Measurements from ENCODE around the gene CNOT6.
A peak's percentile ranks its signal among the peaks of the same experiment; 100 is the strongest.

Gene CNOT6

DNA sequence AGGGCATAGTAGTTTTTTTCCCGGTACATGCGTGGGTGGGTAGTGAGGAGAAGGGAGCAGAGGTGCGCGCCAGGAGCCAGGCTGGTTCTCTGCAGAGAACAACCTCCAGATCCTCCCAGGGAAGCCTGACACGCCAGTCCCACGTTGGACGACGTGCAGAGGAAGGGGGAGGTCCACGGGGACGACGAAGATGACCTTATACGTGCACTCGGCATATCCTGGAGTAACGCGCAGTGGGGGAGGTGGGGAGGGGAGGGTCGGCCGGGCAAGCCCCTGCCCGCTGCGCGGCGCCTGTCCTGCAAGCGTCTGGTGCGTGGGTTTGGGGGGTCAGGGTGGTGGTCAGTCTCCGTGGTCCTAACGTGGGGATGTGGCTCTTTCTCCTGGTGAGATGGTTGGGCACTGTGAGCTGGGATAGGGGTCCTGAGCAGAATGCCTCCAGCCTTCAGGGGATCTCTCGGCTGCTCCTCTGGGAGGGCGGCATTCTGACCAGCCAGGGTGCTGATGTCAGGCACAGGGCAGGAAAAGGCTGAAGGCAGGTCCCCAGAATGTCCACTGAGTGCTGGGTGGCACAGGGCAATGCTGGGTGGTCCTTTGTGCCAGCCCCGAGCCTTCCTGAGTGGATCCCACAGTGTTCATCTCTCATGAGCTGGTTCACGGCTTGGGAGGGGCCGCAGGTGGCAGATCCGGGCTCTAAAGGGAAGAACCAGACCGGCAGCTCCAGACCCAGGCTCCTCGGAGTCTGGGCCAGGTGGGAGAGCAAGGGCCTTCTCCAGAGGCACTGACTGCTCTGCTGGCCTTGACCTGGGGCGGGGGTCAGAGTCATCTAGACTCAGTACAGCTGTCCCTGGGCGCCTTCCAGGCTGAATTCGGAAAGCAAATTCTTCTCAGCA lies 107.7 kb downstream of the CNOT6 start:
- DNase-seq (ENCODE audit: low read depth) = no peak

- no peak for DNase-seq (ENCODE audit: low read depth)
Observed at GRCh38 chr5:180602481-180603075, 108.4 kb downstream of the CNOT6 start.

GRCh38 chr5:180603076-180603594 lies 109.0 kb downstream of the CNOT6 start:
- DNase-seq (ENCODE audit: low read depth) = no peak

- DNase-seq (ENCODE audit: low read depth) = no peak
Observed at GRCh38 chr5:180604271-180604670, 110.1 kb downstream of the CNOT6 start.

DNA sequence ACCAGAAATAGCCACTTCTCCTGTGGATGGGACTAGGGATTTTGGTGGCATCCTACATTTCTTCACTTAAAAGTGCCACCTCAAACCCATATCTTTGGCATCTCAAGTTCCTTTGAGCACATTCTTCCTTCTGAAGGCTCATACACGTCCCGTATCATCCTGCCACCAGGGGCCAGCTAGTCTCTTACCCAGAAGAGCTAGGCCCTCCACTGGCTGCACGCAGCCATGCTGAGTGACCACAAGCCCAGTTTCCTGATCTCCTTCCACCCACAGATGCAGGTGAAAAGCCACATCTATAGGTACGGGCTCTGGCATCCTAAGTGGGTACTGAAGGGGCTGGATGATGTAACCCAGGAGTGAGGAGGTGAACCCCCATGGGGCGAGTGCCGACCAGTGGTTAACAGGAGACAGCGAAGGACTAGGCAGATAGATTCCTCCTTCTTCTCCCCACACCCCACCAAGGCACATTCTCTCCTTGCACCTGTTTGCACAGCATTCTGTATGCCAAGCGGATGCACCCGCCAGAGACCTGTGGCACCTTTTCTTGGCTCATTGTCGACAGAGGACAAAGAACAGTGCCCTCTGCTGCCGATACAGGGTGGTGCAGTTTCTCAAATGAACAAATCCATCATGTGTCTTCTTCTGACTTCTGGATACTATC lies 111.5 kb downstream of the CNOT6 start:
- DNase-seq (ENCODE audit: low read depth) = peak; percentile 42

- no peak for DNase-seq (ENCODE audit: low read depth)
Observed at GRCh38 chr5:180606215-180606785, 112.1 kb downstream of the CNOT6 start.

GRCh38 chr5:180607861-180608571 lies 113.8 kb downstream of the CNOT6 start:
- no peak for DNase-seq (ENCODE audit: low read depth)

- DNase-seq (ENCODE audit: low read depth) = no peak
Observed at GRCh38 chr5:180608572-180609310, 114.6 kb downstream of the CNOT6 start.

DNA sequence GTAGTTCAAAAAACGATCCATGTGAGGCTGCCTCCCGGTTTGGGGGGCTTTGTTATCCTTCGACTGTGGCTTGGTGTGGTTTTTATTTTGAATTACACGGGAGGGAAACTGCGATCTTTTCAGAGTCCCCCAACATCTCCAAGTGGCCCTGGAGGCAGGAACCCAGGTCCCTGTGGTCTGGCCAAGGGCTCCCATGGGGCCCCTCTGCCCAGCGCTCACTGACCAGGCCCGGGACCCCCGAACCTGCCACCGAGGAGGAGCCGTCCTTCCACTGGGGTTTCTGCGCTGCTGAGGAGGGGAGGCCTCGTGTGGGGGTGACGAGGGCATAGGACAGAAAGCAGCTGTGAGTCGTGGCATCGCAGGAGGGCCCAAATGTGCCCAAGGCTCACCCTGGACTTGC lies 115.2 kb downstream of the CNOT6 start:
- DNase-seq (ENCODE audit: low read depth) = no peak

DNA sequence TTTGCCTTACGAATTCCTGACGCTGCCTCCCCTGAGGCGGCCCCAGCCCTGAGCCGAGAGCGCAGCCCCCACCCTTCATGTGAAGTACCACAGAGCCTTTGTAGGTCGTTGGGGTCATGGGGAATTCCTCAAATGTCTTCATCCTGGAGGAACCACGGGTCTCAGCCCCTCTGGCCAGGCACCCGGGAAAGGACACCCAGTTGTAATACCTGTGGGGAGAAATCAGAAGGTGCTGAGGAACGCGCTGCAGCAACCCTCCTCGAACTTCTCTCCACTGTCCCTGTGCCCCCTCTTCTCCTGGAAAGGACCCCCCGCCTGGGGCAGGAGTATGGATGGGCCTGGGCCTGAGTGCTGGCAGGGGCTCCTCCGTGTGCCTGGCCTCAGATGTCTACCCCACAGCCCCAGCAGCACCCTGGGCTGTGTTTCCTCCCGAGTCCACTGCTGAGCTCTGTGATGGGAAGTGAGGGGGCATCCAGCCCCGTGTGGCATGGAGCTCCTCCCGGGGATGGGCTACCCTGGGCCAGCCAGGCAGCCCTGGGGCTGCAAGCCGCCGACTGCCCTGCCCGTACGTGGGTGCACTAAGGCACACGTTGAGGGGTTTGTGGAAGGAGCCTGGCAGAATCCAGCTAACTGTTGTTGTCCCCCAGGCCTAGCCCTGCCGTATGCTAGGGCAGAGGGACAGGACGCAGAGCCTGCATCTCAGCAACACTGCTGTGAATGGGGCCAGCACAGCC lies 115.8 kb downstream of the CNOT6 start:
- DNase-seq (ENCODE audit: low read depth) = no peak

DNA sequence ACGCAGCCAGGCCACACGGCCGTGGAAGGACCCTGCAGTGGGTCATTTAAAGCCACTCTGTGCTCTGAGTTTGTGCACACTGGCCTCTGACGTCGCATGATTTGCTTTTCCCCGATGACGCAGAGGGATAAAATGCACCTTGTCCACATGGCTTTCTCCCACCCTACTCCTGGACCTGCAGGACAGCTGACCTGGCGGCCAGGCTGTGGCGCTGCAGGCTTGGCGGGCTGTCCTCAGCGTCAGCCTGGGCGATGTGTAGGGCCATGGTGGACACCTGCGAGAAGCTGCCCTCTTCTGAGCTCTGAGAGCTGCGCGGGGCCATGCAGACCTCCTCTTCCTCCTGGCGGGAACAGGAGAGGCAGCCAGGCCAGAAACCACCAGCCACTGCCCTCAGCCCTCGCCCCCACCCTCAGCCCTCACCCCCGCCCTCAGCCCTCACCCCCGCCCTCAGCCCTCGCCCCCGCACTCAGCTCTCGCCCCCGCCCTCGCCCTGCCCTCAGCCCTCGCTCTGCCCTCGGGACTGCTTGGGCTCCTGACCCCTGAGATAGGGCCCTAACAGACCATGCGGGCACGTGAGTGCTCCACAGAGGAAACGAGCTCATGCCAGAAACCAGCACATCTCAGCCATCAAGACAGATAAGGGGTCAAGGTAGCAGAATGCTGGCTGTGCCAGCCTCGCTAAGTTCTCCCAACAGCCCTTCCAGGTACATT lies 117.1 kb downstream of the CNOT6 start:
- no peak for DNase-seq (ENCODE audit: low read depth)

- no peak for DNase-seq (ENCODE audit: low read depth)
Observed at GRCh38 chr5:180612683-180613082, 118.5 kb downstream of the CNOT6 start.

DNA sequence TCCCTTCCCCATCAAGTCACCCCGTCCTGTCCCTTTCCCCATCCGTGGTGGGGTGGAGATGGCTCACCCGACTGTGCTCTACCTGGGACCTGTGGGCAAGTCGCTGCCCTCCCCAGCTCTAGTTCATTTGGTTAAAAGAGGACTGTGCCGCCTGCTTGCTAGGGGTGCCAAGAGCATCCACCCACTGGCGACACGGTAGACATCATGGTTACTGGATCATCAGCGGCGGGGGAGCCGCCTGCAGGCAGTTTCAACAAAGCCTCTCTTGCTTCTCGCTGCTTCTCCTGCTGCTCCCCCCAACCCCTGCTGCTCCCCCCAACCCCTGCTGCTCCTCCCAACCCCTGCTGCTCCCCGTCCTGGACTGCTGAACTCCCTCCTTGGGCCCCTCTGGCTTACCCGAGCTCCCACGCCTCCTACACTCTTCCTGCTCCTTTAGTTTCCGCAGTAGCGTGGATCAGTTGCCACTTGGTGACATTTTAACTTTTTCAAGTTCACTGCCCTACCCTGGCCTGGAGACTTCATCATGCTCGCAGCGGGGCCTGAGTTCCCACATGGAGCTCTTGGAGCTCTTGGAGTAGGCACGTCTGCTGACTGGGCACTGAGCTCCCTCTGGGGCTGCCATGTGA lies 119.1 kb downstream of the CNOT6 start:
- DNase-seq (ENCODE audit: low read depth) = no peak

DNA sequence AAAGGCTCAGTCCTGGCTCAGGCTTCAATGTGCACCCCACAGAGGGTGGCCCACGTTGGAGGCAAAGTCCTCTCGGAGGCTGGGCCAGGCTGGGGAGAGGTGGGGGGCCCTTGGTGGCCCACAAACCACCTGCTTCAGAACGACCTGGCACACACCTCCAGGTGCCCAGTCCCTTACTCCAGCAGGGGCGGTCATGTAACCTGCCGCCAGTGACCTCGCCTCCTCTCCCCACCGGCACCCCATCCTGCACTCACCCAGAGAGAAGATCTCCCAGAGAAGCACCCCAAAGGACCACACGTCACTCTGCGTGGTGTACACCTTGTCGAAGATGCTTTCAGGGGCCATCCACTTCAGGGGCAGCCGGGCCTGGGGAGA lies 119.6 kb downstream of the CNOT6 start:
- no peak for DNase-seq (ENCODE audit: low read depth)

GRCh38 chr5:180618487-180618828 lies 124.3 kb downstream of the CNOT6 start:
- DNase-seq (ENCODE audit: low read depth) = no peak

- DNase-seq (ENCODE audit: low read depth) = peak; percentile 8
Observed at GRCh38 chr5:180618829-180619562, 124.8 kb downstream of the CNOT6 start.

DNA sequence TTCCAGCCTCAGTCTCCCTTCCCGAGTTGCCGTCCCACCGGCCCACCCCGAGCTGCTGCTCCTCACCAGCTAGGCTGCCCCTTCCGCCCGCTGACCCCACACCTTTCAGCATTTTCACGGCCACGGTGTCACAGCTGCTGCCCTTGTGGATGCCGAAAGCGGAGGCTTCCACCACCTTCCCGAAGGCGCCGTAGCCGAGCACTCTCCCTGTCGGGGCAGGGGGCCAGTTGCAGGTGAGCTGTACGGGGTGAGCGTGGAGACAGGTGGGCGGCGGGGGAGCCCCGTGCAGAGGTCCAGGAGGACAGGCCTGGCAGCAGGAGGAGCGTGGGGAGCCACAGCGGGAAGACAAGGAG lies 125.4 kb downstream of the CNOT6 start:
- no peak for DNase-seq (ENCODE audit: low read depth)

DNA sequence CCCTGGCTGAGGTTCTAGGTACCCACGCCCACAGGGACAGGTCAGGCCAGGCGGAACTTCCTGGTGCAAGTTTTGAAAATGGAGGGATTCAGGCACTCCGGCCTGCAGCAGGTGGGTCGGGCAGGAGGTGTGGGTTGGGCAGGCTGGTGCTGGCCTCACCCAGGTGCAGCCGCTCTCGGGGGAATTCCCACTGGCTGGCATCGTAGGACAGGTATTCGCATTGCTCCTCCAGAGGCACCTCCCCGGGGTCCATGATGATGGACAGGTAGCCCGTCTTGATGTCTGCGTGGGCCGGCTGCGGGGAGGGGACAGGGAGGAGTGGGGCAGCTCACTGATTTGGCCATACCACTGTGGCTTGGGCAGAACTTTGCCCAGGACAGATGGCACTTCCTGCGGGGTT lies 125.8 kb downstream of the CNOT6 start:
- DNase-seq (ENCODE audit: low read depth) = no peak

DNA sequence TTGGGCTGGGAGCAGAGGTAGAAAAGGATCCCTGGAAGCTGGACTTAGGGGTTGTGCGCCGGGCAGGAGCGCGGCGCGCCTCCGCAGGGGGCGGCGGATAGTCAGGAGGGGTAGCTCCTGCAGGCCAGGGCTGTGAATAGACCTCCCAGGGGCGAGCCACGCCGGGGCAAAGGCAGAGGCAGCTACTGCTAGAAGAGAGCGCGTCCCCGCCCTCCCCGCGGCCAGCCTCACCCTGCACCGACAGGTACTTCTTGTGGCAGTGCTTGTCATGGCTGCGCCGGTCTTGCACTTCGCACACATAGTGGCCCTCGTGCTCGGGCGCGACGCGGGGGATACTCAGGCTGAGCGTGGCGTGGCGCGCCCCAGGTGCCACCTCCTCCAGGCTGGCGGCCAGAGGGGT lies 127.1 kb downstream of the CNOT6 start:
- DNase-seq (ENCODE audit: low read depth) = no peak
